Cardiac fibroblast (primary cell): ENCODE measurements around the gene FEM1A.
"Not testable (repeated sequence)": the region's sequence is repeated elsewhere in the genome, so short reads cannot be mapped to it uniquely, and the experiment has no call there.

ENCODE experiments used
- DNase-seq, 2 donors: peaks; one replicate each; pipeline versions ENCODE4 v3.0.0 to v3.0.0-alpha.2; 2010; ENCODE audit warnings: low read depth in 2 of 2
- H3K4me3 ChIP-seq, 2 donors: replicated peaks in 1 of 2; 1 replicate in 1 of 2; 2 replicates in 1 of 2; pipeline ENCODE4 v1.5.1; 2011; ENCODE audit warnings: low read depth in 2 of 2, low read length in 2 of 2, mild to moderate bottlenecking in 2 of 2, moderate library complexity in 1 of 2
- CTCF ChIP-seq: IDR thresholded peaks from one replicate; pipeline ENCODE4 v1.5.1; 2011; ENCODE audit warnings: low read depth, mild to moderate bottlenecking, low read length, inconsistent platforms

The FEM1A gene

GRCh38 chr19:4773047-4773640, 18.4 kb upstream of the FEM1A start:
- no peak overlapping the region for H3K4me3 ChIP-seq
- DNase-seq = no peak
- no peak for TF ChIP-seq CTCF

- no peak for DNase-seq
- no peak for TF ChIP-seq CTCF
Observed at GRCh38 chr19:4774136-4774535, 17.4 kb upstream of the FEM1A start.

GRCh38 chr19:4775627-4776152, 15.8 kb upstream of the FEM1A start:
- no peak for DNase-seq
- TF ChIP-seq CTCF = no peak
- no peak overlapping the region for H3K4me3 ChIP-seq

More at GRCh38 chr19:4774136-4774535, 17.4 kb upstream of the FEM1A start:
- H3K4me3 ChIP-seq = no peak overlapping the region

- no peak for TF ChIP-seq CTCF
- no peak for DNase-seq
Observed at GRCh38 chr19:4776436-4777211, 14.9 kb upstream of the FEM1A start.

GRCh38 chr19:4778124-4778523, 13.4 kb upstream of the FEM1A start:
- not testable (repeated sequence) for H3K4me3 ChIP-seq

More at GRCh38 chr19:4776436-4777211, 14.9 kb upstream of the FEM1A start:
- H3K4me3 ChIP-seq = no peak overlapping the region

GRCh38 chr19:4780860-4781259, 10.7 kb upstream of the FEM1A start:
- TF ChIP-seq CTCF = no peak
- no peak for DNase-seq
- no peak overlapping the region for H3K4me3 ChIP-seq

More at GRCh38 chr19:4778124-4778523, 13.4 kb upstream of the FEM1A start:
- DNase-seq = not testable (repeated sequence)

- no peak for TF ChIP-seq CTCF
- DNase-seq = no peak
- H3K4me3 ChIP-seq = no peak overlapping the region
Observed at GRCh38 chr19:4781801-4782200, 9.7 kb upstream of the FEM1A start.

- DNase-seq, H3K4me3 ChIP-seq: not testable (repeated sequence)
Observed at GRCh38 chr19:4786412-4787016, 5.0 kb upstream of the FEM1A start.

GRCh38 chr19:4792019-4792865, 708 bp downstream of the FEM1A start:
- peak overlapping the region; percentile 67 to 68 for H3K4me3 ChIP-seq
- DNase-seq = not testable (repeated sequence)

- not testable (repeated sequence) for DNase-seq
Observed at GRCh38 chr19:4792866-4793195, 1.3 kb downstream of the FEM1A start.

More at GRCh38 chr19:4792866-4793195, 1.3 kb downstream of the FEM1A start:
- peak overlapping the region in 1 of 2 donors; percentile 68 for H3K4me3 ChIP-seq
